Measurements from ENCODE around the gene ZIC1.

GRCh38 chr3:147371140-147371539 lies 38.0 kb upstream of the ZIC1 start:
- TF ChIP-seq CTCF (IDR thresholded peaks at IDR 0.05) (no peak), POLR2A (IDR thresholded peaks at IDR 0.05) (no peak)
